PC-9 (cell line): Measurements from ENCODE around the gene UBAP2L.

Source experiments
- EZH2 ChIP-seq: fragments of 200-600 bp; sonication (generic); IDR thresholded peaks from 2 replicates; pipeline ENCODE4 v1.8.0; 2017; ENCODE audit warnings: antibody characterized with exemption, low read depth
- TF ChIP-seq, protein P1 (sequence below): fragments of 200-600 bp; sonication (generic); conservative IDR thresholded peaks from 2 replicates; pipeline ENCODE4 v1.6.1; 2017; ENCODE audit warnings: mixed run types, antibody characterized with exemption, mild to moderate bottlenecking, moderate library complexity

DNA sequence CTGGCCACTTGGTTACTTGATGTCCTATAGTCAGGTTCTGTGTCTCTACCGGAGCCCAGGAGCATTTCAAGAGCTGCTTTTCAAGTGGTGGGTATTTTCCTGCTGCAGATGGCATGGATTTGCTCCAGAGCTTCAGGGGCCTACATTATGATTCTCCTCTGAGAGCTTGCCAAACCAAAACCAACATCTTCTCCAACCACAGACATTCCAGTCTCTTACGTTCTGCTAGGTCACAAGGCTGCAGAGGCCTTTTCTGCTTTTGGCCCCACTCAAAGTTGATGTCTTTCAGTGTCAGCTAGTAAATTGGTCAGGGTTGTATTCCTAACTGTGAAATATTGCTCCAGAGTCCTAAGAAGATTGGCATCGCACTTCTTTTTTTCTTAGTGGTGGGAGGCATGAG, 85.4 kb downstream of the UBAP2L start:
- TF ChIP-seq, protein P1, sequence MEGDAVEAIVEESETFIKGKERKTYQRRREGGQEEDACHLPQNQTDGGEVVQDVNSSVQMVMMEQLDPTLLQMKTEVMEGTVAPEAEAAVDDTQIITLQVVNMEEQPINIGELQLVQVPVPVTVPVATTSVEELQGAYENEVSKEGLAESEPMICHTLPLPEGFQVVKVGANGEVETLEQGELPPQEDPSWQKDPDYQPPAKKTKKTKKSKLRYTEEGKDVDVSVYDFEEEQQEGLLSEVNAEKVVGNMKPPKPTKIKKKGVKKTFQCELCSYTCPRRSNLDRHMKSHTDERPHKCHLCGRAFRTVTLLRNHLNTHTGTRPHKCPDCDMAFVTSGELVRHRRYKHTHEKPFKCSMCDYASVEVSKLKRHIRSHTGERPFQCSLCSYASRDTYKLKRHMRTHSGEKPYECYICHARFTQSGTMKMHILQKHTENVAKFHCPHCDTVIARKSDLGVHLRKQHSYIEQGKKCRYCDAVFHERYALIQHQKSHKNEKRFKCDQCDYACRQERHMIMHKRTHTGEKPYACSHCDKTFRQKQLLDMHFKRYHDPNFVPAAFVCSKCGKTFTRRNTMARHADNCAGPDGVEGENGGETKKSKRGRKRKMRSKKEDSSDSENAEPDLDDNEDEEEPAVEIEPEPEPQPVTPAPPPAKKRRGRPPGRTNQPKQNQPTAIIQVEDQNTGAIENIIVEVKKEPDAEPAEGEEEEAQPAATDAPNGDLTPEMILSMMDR: no peak
- no peak for TF ChIP-seq EZH2
